ENCODE results near the gene PARP12.

GRCh38 chr7:140082770-140083169 is 20.0 kb upstream of the PARP12 start:
- TF ChIP-seq POLR2A (IDR thresholded peaks at IDR 0.05) (no peak), CTCF (IDR thresholded peaks at IDR 0.05) (no peak), POLR2AphosphoS5 (IDR thresholded peaks at IDR 0.05) (no peak)

Measured in prostate gland (tissue), 2 donors.